HL-60 (cell line): ENCODE results near the gene TENT5A.

ENCODE experiments used
- DNase-seq, 2 experiments: peaks; one replicate each; pipeline ENCODE4 v3.0.0-alpha.2; 2010 to 2020; ENCODE audit warnings: low read depth in 1 of 2, low spot score in 1 of 2
- H3K27ac ChIP-seq: fragments of 250-450 bp; sonication (Bioruptor Pico); replicated peaks from 2 replicates; pipeline ENCODE4 v1.5.1; 2020; ENCODE audit warnings: mild to moderate bottlenecking, moderate library complexity
- H3K27me3 ChIP-seq: fragments of 250-450 bp; sonication (Bioruptor Pico); 2 replicates; pipeline ENCODE4 v1.5.1; 2021; ENCODE audit warnings: mild to moderate bottlenecking, moderate library complexity; ENCODE audit not compliant: insufficient read depth, poor library complexity, severe bottlenecking
- H3K4me3 ChIP-seq: replicated peaks from 2 replicates; pipeline ENCODE4 v1.5.1; 2011; ENCODE audit warnings: mild to moderate bottlenecking, control low read depth, low read length; ENCODE audit not compliant: insufficient read depth
- CTCF ChIP-seq: IDR thresholded peaks from one replicate; pipeline ENCODE4 v1.5.1; 2011; ENCODE audit warnings: low read length, control low read depth, inconsistent platforms; ENCODE audit not compliant: insufficient read depth
- GABPA ChIP-seq: IDR thresholded peaks from 2 replicates; pipeline ENCODE4 v1.6.1; 2012; ENCODE audit warnings: low read depth
- POLR2AphosphoS5 ChIP-seq: IDR thresholded peaks from 2 replicates; pipeline ENCODE4 v1.6.1; 2012; ENCODE audit warnings: low read depth
- REST ChIP-seq: IDR thresholded peaks from 2 replicates; pipeline ENCODE4 v1.6.1; 2012; ENCODE audit warnings: low read depth; ENCODE audit not compliant: insufficient replicate concordance
- SPI1 ChIP-seq: IDR thresholded peaks from 2 replicates; pipeline ENCODE4 v1.6.1; 2012; ENCODE audit warnings: low read depth, mild to moderate bottlenecking, borderline replicate concordance

Gene TENT5A

GRCh38 chr6:81763051-81763450 lies 10.6 kb upstream of the TENT5A start:
- Histone ChIP-seq H3K27ac (peak overlapping the region; percentile 13), H3K4me3 (no peak overlapping the region), H3K27me3 (no peaks in the 10 kb centered on the region)
- TF ChIP-seq SPI1: no peak
- DNase-seq: no peak

- Histone ChIP-seq H3K4me3 (no peak overlapping the region), H3K27ac (peak overlapping the region; percentile 5), H3K27me3 (no peaks in the 10 kb centered on the region)
- DNase-seq: no peak
- TF ChIP-seq POLR2AphosphoS5 (no peak), CTCF (no peak), SPI1 (no peak), GABPA (no peak), REST (no peak)
Observed at GRCh38 chr6:81762606-81763005, 10.1 kb upstream of the TENT5A start.

GRCh38 chr6:81762132-81762531 lies 9.7 kb upstream of the TENT5A start:
- DNase-seq: no peak
- Histone ChIP-seq H3K27ac (peak overlapping the region; percentile 5), H3K4me3 (no peak overlapping the region), H3K27me3 (no peaks in the 10 kb centered on the region)
- no peak for TF ChIP-seq SPI1
- no peak for TF ChIP-seq CTCF
- TF ChIP-seq REST: no peak
- TF ChIP-seq POLR2AphosphoS5: no peak
- no peak for TF ChIP-seq GABPA

- DNase-seq: no peak
- TF ChIP-seq GABPA (no peak), POLR2AphosphoS5 (no peak), CTCF (no peak), REST (no peak), SPI1 (no peak)
Observed at GRCh38 chr6:81761197-81761596, 8.7 kb upstream of the TENT5A start.

More at GRCh38 chr6:81761197-81761596, 8.7 kb upstream of the TENT5A start:
- Histone ChIP-seq H3K27me3 (no peaks in the 10 kb centered on the region), H3K27ac (peak overlapping the region; percentile 17; the same call in 1 of the 2 replicates), H3K4me3 (no peak overlapping the region)
